GM19240 (cell line): Measurements from ENCODE around the gene PRSS33.
A peak's percentile ranks its signal among the peaks of the same experiment; 100 is the strongest.

Experiments
- DNase-seq: peaks from one replicate; pipeline ENCODE4 v3.0.0; 2011; ENCODE audit warnings: low spot score; ENCODE audit not compliant: insufficient read length

Gene PRSS33

GRCh38 chr16:2777903-2778629, 9.3 kb downstream of the PRSS33 start:
- no peak for DNase-seq

- peak; percentile 88 for DNase-seq
Measured at GRCh38 chr16:2777231-2777902, 10.0 kb downstream of the PRSS33 start, which contains the start of gene ELOB. Gene ELOB, minus strand, starts transcription at chr16:2777280. Its CDS starts 41 bp downstream, at chr16:2777239.

GRCh38 chr16:2776500-2777139, 10.7 kb downstream of the PRSS33 start:
- no peak for DNase-seq

- no peak for DNase-seq
Measured at GRCh38 chr16:2775765-2776499, 11.4 kb downstream of the PRSS33 start.

GRCh38 chr16:2775131-2775716, 12.1 kb downstream of the PRSS33 start:
- no peak for DNase-seq

GRCh38 chr16:2774161-2774891, 13.0 kb downstream of the PRSS33 start:
- DNase-seq = no peak

GRCh38 chr16:2773188-2773968, 14.0 kb downstream of the PRSS33 start:
- DNase-seq = no peak

GRCh38 chr16:2771496-2772402, 15.6 kb downstream of the PRSS33 start:
- DNase-seq = no peak

- DNase-seq = no peak
Measured at GRCh38 chr16:2770057-2770951, 17.1 kb downstream of the PRSS33 start.

GRCh38 chr16:2769675-2770056, 17.7 kb downstream of the PRSS33 start:
- DNase-seq = no peak

GRCh38 chr16:2769100-2769529, 18.2 kb downstream of the PRSS33 start:
- no peak for DNase-seq

- DNase-seq = no peak
Measured at GRCh38 chr16:2768403-2769089, 18.8 kb downstream of the PRSS33 start.

GRCh38 chr16:2767891-2768290, 19.5 kb downstream of the PRSS33 start:
- DNase-seq = no peak

GRCh38 chr16:2767140-2767731, 20.1 kb downstream of the PRSS33 start:
- DNase-seq = no peak

- no peak for DNase-seq
Measured at GRCh38 chr16:2766430-2767139, 20.8 kb downstream of the PRSS33 start.
